NCI-H2196 treated with DMSO at 0.1 percent for 48 hours (cell line): Measurements from ENCODE around the gene ERVK3-1.
A peak's percentile ranks its signal among the peaks of the same experiment; 100 is the strongest.
"Not testable (repeated sequence)": the region's sequence is repeated elsewhere in the genome, so short reads cannot be mapped to it uniquely, and the experiment has no call there.

Source experiments
- DNase-seq: peaks from one replicate; lab custom pipeline; 2025; ENCODE audit not compliant: unreplicated experiment; lab: John Stamatoyannopoulos, UW

The ERVK3-1 gene

DNA sequence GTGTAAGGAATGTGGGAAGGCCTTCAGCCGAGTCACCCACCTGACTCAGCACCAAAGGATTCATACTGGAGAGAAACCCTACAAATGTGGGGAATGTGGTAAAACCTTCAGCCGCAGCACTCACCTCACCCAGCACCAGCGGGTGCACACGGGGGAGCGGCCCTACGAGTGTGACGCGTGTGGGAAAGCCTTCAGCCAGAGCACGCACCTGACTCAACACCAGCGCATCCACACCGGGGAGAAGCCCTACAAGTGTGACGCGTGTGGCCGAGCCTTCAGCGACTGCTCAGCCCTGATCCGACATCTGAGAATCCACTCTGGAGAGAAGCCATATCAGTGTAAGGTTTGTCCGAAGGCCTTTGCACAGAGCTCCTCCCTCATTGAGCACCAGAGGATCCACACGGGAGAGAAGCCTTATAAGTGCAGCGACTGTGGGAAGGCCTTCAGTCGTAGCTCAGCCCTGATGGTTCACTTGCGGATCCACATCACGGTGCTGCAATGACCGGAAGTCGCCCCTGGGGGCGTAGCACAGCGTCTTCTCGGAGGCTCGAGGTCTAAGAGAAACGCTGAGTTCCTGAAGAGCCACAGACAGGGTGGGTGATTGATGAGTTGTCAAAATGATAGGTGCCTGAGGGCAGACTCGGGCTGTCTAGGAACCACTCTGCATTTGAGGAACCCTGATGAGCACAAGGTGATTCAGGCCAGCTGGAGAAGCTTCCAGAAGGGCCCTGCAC, 33.8 kb downstream of the ERVK3-1 start:
- DNase-seq, result no peak

DNA sequence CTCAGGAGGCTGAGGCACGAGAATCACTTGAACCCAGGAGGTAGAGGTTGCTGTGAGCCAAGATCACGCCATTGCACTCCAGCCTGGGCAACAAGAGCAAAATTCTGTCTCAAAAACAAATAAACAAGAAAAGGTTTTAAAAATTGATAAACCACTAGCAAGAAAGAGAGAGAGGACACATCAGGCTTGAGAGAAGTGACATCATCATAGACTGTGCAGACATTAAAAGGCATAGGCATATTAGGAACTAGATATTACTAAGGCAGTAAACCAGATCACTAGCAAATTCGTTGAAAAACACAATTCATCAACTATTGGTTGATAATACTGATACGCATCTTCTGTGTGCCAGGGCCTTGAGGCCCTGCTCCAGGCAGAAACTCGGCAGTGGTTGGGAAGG, 40.4 kb downstream of the ERVK3-1 start:
- DNase-seq, result no peak

DNA sequence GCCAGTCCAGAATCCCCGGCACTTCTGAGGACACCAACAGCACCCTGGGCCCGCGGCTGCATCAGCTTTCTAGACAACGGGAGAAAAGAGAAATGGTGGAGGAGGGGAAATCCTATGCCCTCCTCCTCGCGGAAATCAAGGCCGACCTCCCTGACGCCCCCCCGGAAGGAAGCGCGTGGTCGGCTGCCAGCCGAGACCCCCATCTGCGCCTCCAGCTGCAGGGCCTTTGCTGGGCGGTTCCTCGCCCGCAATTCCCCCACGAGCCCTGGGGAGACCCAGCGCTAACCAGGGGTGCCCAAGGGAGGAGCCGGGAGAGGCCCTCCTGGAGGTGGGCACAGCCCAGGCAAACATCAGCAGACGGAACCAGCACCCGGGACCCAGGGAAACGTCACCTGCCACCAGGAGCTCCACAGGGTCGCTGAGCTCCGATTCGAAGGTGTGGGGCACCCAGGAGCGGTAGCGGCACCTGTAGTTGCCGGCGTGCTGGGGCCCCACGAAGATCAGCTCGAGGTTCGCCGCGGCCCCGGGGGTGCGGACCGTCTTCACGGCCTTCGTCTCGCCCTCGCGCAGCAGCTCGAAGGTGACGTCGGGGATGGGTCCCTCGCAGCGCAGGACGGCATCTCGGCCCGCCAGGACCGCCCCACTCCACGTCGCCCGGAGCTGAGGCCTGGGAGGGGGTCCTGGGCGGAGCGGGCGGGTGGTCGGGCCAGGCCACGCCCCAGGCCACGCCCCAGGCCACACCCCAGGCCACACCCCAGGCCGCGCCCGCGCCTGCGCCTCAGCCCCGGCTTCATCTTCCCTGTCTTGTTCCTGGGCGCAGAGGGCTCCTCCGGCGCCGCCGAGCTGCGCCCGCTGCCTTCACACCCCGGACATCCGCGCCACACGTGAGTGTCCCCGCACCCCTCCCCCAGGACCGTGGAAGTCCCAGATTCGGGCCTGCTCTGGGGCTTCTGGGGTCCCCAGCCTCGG, 42.1 kb downstream of the ERVK3-1 start:
- peak; percentile 24 for DNase-seq

DNA sequence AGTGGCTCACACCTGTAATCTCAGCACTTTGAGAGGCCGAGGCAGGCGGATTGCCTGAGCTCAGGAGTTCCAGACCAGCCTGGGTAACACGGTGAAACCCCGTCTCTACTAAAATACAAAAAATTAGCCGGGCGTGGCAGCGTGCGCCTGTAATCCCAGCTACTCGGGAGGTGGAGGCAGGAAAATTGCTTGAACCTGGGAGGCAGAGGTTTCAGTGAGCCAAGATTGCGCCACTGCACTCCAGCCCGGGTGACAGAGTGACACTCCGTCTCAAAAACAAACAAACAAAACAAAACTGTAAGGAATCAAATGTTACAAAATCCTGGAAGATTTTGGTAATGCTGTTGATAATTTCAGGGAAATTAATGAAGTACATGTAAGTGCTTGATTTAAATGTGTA, 42.9 kb downstream of the ERVK3-1 start:
- not testable (repeated sequence) for DNase-seq

- DNase-seq, result no peak
Measured at GRCh38 chr19:58349590-58349989, 44.4 kb downstream of the ERVK3-1 start.

DNA sequence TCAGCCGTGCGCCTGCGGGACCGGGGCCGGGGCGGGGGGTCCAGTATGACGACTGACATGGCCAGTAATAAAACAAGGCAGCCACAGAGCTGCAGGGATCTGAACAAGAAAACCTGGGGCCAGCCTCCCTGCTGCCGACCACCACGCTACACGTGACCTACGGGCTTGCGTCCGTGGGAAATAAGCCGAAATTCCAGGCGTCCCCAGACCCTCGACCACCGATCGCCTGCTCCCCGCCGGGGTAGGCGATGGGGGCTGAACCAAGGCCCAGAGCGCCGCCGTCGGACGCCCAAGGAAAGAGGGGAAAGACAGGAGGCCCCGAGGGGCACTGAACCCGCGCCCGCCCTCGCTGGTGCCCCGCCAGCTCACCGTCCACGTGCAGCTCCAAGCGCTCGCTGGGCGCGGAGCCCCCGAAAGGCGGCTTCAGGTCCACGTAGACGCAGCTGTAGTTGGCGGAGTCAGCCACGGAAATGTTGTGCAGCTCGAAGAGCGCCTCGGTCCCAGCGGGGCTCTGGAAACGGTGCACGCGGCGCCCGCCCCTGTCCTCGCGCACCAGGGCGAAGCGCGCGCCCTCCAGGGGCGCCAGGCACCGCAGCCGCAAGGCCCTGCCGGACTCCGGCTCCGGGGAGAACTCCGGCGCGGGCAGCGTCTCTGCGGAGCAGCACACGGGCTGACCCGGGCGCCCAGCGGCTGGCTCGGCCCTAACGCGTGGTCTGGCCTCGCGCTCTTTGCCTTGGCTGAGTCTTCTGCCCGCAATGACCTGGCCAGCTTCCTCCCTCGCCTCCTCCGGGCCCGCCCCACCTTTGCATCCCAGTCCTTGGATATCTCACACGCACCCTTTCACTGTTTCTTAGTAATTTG, 45.1 kb downstream of the ERVK3-1 start:
- DNase-seq, result no peak

GRCh38 chr19:58350871-58351557, 45.8 kb downstream of the ERVK3-1 start:
- no peak for DNase-seq

DNA sequence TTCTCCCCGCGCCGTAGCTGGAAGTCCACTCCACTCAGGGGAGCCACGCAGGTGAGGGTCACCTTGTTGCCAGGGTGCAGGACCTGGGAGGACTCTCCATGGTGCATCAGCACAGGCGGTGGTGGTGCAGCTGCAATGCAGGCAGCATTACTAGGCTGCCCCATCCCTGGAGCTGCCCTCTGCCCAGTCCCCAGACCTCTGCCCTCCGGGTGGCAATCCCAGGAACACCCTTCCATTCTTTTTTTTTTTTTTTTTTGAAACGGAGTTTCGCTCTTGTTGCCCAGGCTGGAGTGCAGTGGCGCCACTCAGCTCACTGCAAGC, 46.3 kb downstream of the ERVK3-1 start:
- DNase-seq, result no peak

DNA sequence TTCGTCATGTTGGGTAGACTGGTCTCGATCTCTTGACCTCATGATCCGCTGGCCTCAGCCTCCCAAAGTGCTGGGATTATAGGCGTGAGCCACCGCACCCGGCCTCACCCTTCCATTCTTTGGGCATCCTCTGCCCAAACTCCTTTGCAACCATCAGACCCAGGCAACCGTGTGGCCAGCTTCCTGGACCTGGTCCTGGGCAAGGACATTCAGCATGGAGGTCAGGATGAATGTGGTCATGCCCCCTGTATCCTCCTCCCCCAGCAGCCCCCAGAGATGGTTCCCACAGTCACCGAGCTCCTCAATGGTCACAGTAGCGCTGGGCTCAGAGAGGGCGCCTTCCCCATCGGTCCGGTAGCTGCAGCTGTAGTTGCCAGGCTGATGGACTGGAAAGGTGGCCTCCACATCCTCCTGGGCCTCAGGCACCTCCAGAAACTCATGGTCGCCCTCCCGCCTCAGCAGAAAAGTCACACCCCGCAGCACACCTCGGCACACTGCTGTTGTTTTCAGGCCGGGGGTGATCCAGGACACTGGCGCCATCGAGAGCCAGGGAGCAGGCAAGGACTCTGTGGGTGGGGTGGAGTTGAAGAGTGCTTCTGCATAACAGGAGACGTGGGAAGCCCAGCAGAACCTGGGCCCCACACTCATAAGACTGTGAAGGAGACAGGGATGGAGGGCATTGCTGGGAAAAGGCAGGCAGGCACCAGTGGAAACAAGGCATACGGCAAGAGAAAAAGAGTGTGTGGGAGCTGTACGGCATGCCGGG, 47.0 kb downstream of the ERVK3-1 start:
- no peak for DNase-seq

GRCh38 chr19:58352760-58353671, 47.8 kb downstream of the ERVK3-1 start, which contains the start of gene A1BG:
Gene A1BG, minus strand, starts transcription at chr19:58353492. Its CDS starts 55 bp downstream, at chr19:58353437.
- DNase-seq, result no peak

GRCh38 chr19:58353717-58354477, 48.7 kb downstream of the ERVK3-1 start:
- DNase-seq, result no peak

GRCh38 chr19:58354478-58355030, 49.4 kb downstream of the ERVK3-1 start:
- DNase-seq, result no peak

DNA sequence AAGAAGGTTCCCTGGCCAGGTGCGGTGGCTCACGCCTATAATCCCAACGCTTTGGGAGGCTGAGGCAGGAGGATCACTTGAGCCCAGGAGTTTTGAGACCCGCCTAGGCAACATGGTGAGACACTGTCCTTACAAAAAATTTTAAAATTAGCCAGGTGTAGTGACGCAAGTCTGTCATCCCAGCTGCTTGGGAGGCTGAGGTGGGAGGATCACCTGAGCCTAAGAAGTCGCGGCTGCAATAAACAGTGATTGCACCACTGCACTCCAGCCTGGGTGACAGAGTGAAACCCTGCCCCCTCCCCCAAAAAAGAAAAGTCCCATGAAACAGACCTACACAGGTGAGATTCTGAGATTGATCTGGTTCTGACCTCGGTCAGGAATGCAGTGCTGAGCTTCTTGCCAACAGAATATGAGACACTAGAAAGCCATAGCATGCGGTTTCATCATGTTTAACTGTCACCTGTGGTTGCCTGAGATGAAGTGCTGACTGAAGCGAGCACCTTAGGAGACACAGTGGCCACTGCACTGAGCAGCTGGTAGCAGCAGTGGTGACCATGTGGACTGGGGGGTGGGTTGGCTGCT, 50.1 kb downstream of the ERVK3-1 start:
- no peak for DNase-seq

GRCh38 chr19:58355908-58356765, 51.0 kb downstream of the ERVK3-1 start:
- DNase-seq, result no peak

DNA sequence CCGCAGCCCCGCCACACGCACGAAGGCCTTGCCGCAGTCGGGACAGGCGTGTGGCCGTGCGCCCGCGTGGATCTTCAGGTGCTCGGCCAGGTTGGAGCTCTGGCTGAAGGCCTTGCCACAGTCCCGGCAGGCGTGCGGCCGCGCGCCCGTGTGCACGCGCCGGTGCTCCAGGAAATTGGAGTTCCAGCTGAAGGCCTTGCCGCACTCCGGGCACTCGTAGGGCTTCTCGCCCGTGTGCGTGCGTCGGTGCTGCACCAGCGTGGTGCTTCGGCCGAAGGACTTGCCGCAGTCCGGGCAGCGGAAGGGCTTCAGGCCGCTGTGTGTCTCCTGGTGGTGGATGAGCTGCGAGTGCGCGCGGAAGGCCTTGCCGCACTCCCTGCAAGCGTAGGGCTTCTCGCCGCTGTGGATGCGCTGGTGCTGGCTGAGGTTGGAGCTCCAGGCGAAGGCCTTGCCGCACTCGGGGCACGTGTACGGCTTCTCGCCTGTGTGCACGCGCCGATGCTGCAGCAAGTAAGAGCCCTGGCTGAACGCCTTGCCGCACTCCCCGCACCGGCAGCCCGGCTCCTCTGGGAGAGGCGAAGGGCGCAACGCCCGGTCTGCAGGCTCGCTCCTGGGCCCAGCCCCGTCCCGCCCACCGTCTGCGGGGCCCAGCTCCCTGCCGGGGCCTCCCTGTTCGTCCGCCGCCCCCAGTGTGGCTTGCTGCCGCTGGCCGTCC, 51.7 kb downstream of the ERVK3-1 start:
- DNase-seq, result no peak
